Naive thymus-derived CD4-positive, alpha-beta T cell (primary cell): ENCODE results near the gene DGCR8. TPM values are rescaled to one million over a fixed set of nuclear protein-coding genes. Genes with fewer than 3 reads are reported as not detected.
A peak's percentile ranks its signal among the peaks of the same experiment; 100 is the strongest.

Experiments
- ATAC-seq: fragments of 150-1000 bp; cut with Tn5 transposase; 2 replicates; pipeline ENCODE4 v1.10.0; 2021; ENCODE audit warnings: mild to moderate bottlenecking, moderate library complexity
- CTCF ChIA-PET: fragments of 350-600 bp; sonication (Branson Sonifier 250); formaldehyde crosslinking; loops from one replicate; lab custom pipeline; 2021; ENCODE audit warnings: antibody characterized with exemption; lab: Charles Lee
- POLR2A ChIA-PET: fragments of 350-600 bp; sonication (Branson Sonifier 250); formaldehyde crosslinking; loops from one replicate; lab custom pipeline; 2021; ENCODE audit warnings: antibody characterized with exemption, inconsistent platforms; lab: Charles Lee
- DNase-seq, 9 donors: peaks; one replicate each; pipeline versions ENCODE4 v3.0.0 to v3.0.0-alpha.2; 2020 to 2022; ENCODE audit warnings: mixed read lengths in 1 of 9
- H3K27ac ChIP-seq: one replicate; pipeline ENCODE4 v1.7.0; 2013; ENCODE audit warnings: mild to moderate bottlenecking, low read depth, low read length, moderate library complexity
- H3K27me3 ChIP-seq, 2 donors: one replicate each; pipeline ENCODE4 v1.7.0; 2013; ENCODE audit warnings: low read length in 2 of 2, mild to moderate bottlenecking in 2 of 2, moderate library complexity in 2 of 2; ENCODE audit not compliant: control insufficient read depth in 2 of 2, insufficient read depth in 2 of 2
- H3K36me3 ChIP-seq, 3 experiments: 1 replicate in 2 of 3; 2 replicates in 1 of 3; pipeline ENCODE4 v1.7.0; 2013; ENCODE audit warnings: low read length in 3 of 3, mild to moderate bottlenecking in 3 of 3, moderate library complexity in 1 of 3; ENCODE audit not compliant: insufficient read depth in 3 of 3, control insufficient read depth in 2 of 3
- H3K4me1 ChIP-seq, 2 donors: one replicate each; pipeline ENCODE4 v1.7.0; 2013; ENCODE audit warnings: low read length in 2 of 2, mild to moderate bottlenecking in 2 of 2, moderate library complexity in 1 of 2; ENCODE audit not compliant: control insufficient read depth in 2 of 2, insufficient read depth in 2 of 2
- H3K4me3 ChIP-seq: 2 replicates; pipeline ENCODE4 v1.7.0; 2013; ENCODE audit warnings: mild to moderate bottlenecking, low read length
- H3K9me3 ChIP-seq, 3 experiments: 1 replicate in 2 of 3; 2 replicates in 1 of 3; pipeline ENCODE4 v1.7.0; 2013; ENCODE audit warnings: low read length in 3 of 3; ENCODE audit not compliant: control insufficient read depth in 2 of 3
- H3K27ac Mint-ChIP-seq, 9 donors: one replicate each; pipeline ENCODE4 v1.8.0; 2020 to 2022; ENCODE audit warnings: mixed read lengths in 9 of 9, mild to moderate bottlenecking in 8 of 9, moderate library complexity in 5 of 9, inconsistent platforms in 2 of 9
- H3K27me3 Mint-ChIP-seq, 5 donors: one replicate each; pipeline ENCODE4 v1.8.0; 2021 to 2022; ENCODE audit warnings: mixed read lengths in 5 of 5, mild to moderate bottlenecking in 1 of 5
- H3K36me3 Mint-ChIP-seq, 5 donors: one replicate each; pipeline ENCODE4 v1.8.0; 2020 to 2022; ENCODE audit warnings: mixed read lengths in 5 of 5, mild to moderate bottlenecking in 3 of 5, inconsistent platforms in 1 of 5
- H3K4me1 Mint-ChIP-seq, 7 donors: one replicate each; pipeline ENCODE4 v1.8.0; 2020 to 2022; ENCODE audit warnings: mixed read lengths in 7 of 7, mild to moderate bottlenecking in 3 of 7, inconsistent platforms in 1 of 7
- H3K4me3 Mint-ChIP-seq, 10 donors: one replicate each; pipeline ENCODE4 v1.8.0; 2020 to 2022; ENCODE audit warnings: mild to moderate bottlenecking in 10 of 10, mixed read lengths in 10 of 10, moderate library complexity in 6 of 10, inconsistent platforms in 2 of 10
- H3K9me3 Mint-ChIP-seq, 11 donors: one replicate each; pipeline ENCODE4 v1.8.0; 2020 to 2022; ENCODE audit warnings: mixed read lengths in 11 of 11, mild to moderate bottlenecking in 4 of 11, inconsistent platforms in 1 of 11, moderate library complexity in 1 of 11
- intact Hi-C, 2 donors: fragments of 100-400 bp; cut with micrococcal nuclease; formaldehyde crosslinking; loops; one replicate each; pipeline ENCODE4 v1.15.1; 2023
- polyA plus RNA-seq, 2 donors: library from polyadenylated mRNA; unstranded; fragments of 300-500 nt; fragmentation: Illumina TruSeq; gene quantifications; one replicate each; pipeline ENCODE4 v1.2.3, GENCODE V29; 2021
- total RNA-seq, 6 experiments: library from RNA in 5 of 6; stranded (reverse) in 5 of 6; gene quantifications; 1 replicate in 5 of 6; 2 replicates in 1 of 6; pipeline ENCODE4 v1.2.3 and lab custom pipeline; 2021 to 2026

The DGCR8 gene
- total and polyA plus RNA-seq, 7 experiments from 2014 or later = 4.1 to 63.6 (median 37.4) TPM

DNA sequence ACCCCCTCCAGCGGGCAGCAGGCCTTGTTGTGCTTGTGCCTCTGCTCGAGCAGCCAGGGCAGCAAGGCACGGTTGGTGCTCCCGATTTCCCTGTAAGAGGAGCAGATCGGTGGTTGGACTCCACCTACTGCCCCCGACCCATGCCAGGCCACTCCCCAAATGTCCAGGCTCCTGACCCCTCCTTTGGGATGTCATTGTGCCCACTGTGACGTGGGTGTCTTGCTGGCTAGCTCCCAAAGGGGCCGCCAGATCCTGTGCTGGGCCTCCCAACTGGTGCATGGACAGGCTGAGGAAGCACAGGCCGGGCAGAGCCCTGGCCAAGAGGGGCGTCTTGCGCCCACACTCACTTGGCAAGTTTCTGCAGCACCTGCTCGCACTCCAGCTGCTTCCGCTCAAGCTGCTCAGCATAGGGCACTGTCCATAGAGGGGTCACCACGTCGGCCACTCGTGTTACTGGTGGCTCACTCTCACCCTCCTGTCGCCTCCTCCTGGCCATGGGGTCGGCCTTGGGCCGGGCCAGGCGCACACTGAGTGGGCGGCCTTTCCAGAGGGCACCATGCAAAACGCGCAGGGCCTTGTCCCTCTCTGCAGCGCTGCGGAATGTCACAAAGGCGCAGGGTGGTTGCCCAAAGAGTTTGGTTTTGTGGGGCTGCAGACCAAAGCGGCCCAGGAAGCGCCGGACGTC lies 35.8 kb downstream of the DGCR8 start, which contains the start of gene RANBP1:
RANBP1 (plus strand) TSS at position 414 of the 685 bp plus-strand sequence; CDS start at position 495, 81 bp downstream.
- no peaks in the 10 kb centered on the region for H3K9me3 Mint-ChIP-seq
- H3K27me3 Mint-ChIP-seq = peaks cover 0 to 2% (median 0%) of the 10 kb centered on the region in 5 donors
- H3K9me3 ChIP-seq = no peaks in the 10 kb centered on the region
- peak within 1 kb of the TSS; percentile 96 for H3K4me3 ChIP-seq
- peaks cover 25 to 46% (median 37%) of the 10 kb centered on the region in 7 donors for H3K4me1 Mint-ChIP-seq
- DNase-seq = no peak
- H3K36me3 Mint-ChIP-seq = peaks cover 0 to 21% (median 0%) of the 10 kb centered on the region in 5 donors
- peaks cover 12 to 67% (median 13%) of the 10 kb centered on the region in 3 experiments for H3K36me3 ChIP-seq
- peak within 1 kb of the TSS; percentile 96 for H3K27ac ChIP-seq
- ATAC-seq = no peak
- peak within 1 kb of the TSS; percentile 72 to 98 (median 90) for H3K4me3 Mint-ChIP-seq
- H3K27me3 ChIP-seq = no peaks in the 10 kb centered on the region
- ChIA-PET POLR2A (interaction anchor here (0.8 to 2.7 kb wide), 7 partner anchors 9 to 127 kb away, joined by 3 to 10 read pairs (median 4); partner anchors contain the start of genes TANGO2 and ZDHHC8), CTCF (interaction anchor here (0.9 to 1.1 kb wide), 2 partner anchors 14 to 30 kb away, joined by 3 read pairs; no protein-coding TSS in a partner anchor)
- intact Hi-C loops = loop anchor here (2.0 to 10.0 kb wide), 8 partner anchors 15 to 971 kb away; partner anchors contain the start of genes CRKL (in 1 of the 2), ESS2 (in 1 of the 2), MED15 (in 1 of the 2) and PI4KA (in 1 of the 2)
- H3K27ac Mint-ChIP-seq = peak within 1 kb of the TSS; percentile 80 to 97 (median 95)
- H3K4me1 ChIP-seq = peaks cover 23 to 28% of the 10 kb centered on the region in 2 donors

DNA sequence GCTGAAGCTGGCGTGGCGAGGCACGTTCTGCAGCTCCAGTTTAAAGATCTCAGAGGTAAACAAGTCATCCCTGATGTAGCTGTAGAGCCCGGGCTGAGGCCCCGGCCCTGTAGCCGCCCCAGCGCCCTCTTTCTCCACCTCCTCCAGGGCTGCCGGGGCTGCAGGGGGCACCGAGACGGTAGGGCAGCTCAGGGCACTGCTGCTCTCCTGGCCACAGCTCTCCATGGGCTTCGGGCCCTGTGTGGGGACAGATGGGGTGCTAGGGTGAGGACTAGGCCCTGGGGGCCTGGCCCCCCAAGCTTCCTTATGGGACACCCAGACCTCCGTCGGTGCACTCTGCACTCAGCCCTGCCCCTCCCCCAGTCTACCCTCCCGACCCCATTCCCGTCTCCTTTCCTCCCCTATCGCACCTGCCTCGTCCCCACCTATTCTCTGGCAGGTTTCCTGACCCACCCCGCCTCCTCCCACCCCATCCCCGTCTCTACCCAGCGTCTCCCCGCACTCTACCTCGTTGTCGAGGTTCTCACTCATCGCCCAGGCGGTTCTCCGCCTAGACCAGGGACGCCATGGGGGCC lies 36.4 kb downstream of the DGCR8 start:
- intact Hi-C loops = loop anchor here (2.0 to 10.0 kb wide), 8 partner anchors 16 to 972 kb away; partner anchors contain the start of genes CRKL (in 1 of the 2), ESS2 (in 1 of the 2), MED15 (in 1 of the 2) and PI4KA (in 1 of the 2)
- Mint-ChIP-seq H3K36me3 (peaks cover 0 to 21% (median 0%) of the 10 kb centered on the region in 5 donors), H3K27me3 (peaks cover 0 to 2% (median 0%) of the 10 kb centered on the region in 5 donors), H3K9me3 (no peaks in the 10 kb centered on the region), H3K4me1 (peaks cover 21 to 44% (median 39%) of the 10 kb centered on the region in 7 donors), H3K27ac (peak overlapping the region; percentile 80 to 97 (median 95)), H3K4me3 (peak overlapping the region; percentile 72 to 98 (median 90))
- DNase-seq (no peak), ATAC-seq (no peak)
- H3K27ac ChIP-seq = peak overlapping the region; percentile 96
- H3K4me1 ChIP-seq = peaks cover 23 to 28% of the 10 kb centered on the region in 2 donors
- CTCF ChIA-PET = interaction anchor here (1.1 kb wide), 1 partner anchor 13 kb away, joined by 3 read pairs; no protein-coding TSS in a partner anchor
- peaks cover 12 to 68% (median 13%) of the 10 kb centered on the region in 3 experiments for H3K36me3 ChIP-seq
- H3K27me3 ChIP-seq = no peaks in the 10 kb centered on the region
- no peaks in the 10 kb centered on the region for H3K9me3 ChIP-seq
- peak overlapping the region; percentile 96 for H3K4me3 ChIP-seq
- POLR2A ChIA-PET = interaction anchor here (0.6 to 4.2 kb wide), 10 partner anchors 10 to 174 kb away, joined by 3 to 29 read pairs (median 4); partner anchors contain the start of genes COMT, TANGO2, TXNRD2 and ZDHHC8

DNA sequence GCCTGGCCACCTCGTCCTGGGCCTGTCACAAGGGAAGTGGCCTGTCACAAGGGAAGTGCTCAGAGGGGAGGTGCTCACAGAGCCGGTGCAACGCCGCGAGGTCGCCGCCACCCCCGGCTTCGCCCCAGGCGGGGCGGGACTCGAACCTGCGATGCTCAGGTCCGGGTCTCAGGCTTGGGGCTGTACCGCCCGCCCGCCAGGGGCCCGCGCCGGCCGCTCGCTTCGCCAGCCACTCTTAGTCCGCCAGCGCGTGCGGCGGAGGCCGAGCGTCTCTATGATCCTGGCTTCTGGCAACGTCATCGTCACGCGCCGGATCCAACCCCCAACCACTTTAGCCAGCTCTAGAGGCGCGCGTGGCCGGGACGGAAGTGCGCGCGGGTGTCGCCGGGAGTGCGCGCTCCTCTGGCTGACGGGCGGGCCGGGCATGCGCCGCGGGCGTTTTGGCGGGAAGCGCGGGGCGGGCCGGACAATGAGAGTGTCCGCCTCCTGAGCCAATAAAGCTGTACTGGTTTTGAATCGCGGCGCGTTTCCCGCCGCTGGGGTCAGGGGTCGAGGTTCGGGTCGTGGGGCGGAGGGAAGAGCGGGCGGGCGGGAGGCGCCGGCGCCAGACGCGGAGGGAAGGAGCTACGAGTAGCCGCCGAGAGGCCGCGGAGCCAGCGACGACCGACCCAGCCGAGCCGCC lies 37.1 kb downstream of the DGCR8 start, which contains the start of gene TRMT2A:
TRMT2A (minus strand) TSS at position 276 of the 682 bp plus-strand sequence. CDS start 320 bp downstream, outside the sequence.
- peak within 1 kb of the TSS; percentile 96 for H3K27ac ChIP-seq
- Mint-ChIP-seq H3K27me3 (peaks cover 0 to 2% (median 0%) of the 10 kb centered on the region in 5 donors), H3K4me3 (peak within 1 kb of the TSS; percentile 72 to 98 (median 90)), H3K27ac (peak within 1 kb of the TSS; percentile 80 to 97 (median 95)), H3K36me3 (peaks cover 0 to 19% (median 0%) of the 10 kb centered on the region in 5 donors), H3K4me1 (peaks cover 20 to 48% (median 39%) of the 10 kb centered on the region in 7 donors), H3K9me3 (no peaks in the 10 kb centered on the region)
- no peaks in the 10 kb centered on the region for H3K9me3 ChIP-seq
- H3K27me3 ChIP-seq = no peaks in the 10 kb centered on the region
- ChIA-PET CTCF (interaction anchor here (1.1 kb wide), 1 partner anchor 13 kb away, joined by 3 read pairs; no protein-coding TSS in a partner anchor), POLR2A (interaction anchor here (0.6 to 4.2 kb wide), 8 partner anchors 10 to 638 kb away, joined by 3 to 29 read pairs (median 5); partner anchors contain the start of genes CDC45, COMT, TANGO2 and TXNRD2)
- ATAC-seq (peak; percentile 93), DNase-seq (peak; percentile 93 to 98 (median 97))
- peak within 1 kb of the TSS; percentile 96 for H3K4me3 ChIP-seq
- H3K4me1 ChIP-seq = peaks cover 23 to 24% of the 10 kb centered on the region in 2 donors
- peaks cover 12 to 68% (median 17%) of the 10 kb centered on the region in 3 experiments for H3K36me3 ChIP-seq
- intact Hi-C loops = loop anchor here (1.0 to 10.0 kb wide), 18 partner anchors 14 to 972 kb away; partner anchors contain the start of genes DGCR8 (in 2 of the 2), MED15 (in 2 of the 2), ZDHHC8 (in 2 of the 2) and ARVCF (in 1 of the 2)

DNA sequence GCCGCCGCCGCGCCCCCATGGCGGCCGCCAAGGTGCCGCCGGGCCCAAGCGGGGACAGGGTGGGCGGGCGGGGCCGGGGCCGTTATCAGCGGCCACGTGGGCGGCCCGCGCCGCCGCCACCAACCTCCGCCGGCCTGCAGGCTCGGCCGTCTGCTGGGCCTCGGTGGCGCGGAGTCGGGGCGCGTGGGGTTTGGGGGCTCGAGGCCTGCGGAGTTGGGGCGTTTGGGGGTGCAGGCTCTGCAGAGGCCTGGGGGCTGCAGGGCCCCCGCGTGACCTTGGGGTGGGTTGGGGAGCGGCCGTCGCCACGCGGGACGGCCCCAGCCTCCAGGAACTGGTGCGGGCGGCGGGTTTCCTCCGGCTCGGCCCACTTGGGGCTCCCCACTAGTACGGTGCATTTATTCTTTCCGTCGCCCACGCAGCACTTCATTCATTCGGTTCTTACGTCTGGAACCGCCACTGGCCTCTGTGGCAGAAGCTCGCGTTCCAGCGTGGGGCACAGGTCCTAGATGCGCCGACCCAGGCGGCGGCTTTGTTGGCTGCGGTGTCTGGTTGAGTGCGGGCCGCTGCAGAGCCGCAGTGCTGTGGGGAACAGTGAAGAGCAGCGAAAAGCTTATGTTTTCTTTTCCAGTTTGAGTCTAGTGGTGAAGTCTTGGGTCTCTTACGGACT lies 37.7 kb downstream of the DGCR8 start:
- Histone ChIP-seq H3K4me1 (peaks cover 23% of the 10 kb centered on the region in 2 donors), H3K27ac (peak overlapping the region; percentile 96), H3K36me3 (peaks cover 12 to 68% (median 17%) of the 10 kb centered on the region in 3 experiments), H3K27me3 (no peaks in the 10 kb centered on the region), H3K9me3 (no peaks in the 10 kb centered on the region), H3K4me3 (peak overlapping the region; percentile 41)
- Mint-ChIP-seq H3K9me3 (no peaks in the 10 kb centered on the region), H3K27me3 (peaks cover 0 to 2% (median 0%) of the 10 kb centered on the region in 5 donors), H3K4me3 (peak overlapping the region; percentile 72 to 92 (median 88)), H3K4me1 (peaks cover 20 to 49% (median 38%) of the 10 kb centered on the region in 7 donors), H3K27ac (peak overlapping the region; percentile 80 to 95 (median 85)), H3K36me3 (peaks cover 0 to 23% (median 0%) of the 10 kb centered on the region in 5 donors)
- ChIA-PET POLR2A (interaction anchor here (0.7 to 4.2 kb wide), 6 partner anchors 11 to 638 kb away, joined by 3 to 29 read pairs (median 6); partner anchors contain the start of genes CDC45, COMT, TANGO2 and TXNRD2), CTCF (no interaction called here)
- ATAC-seq (peak; percentile 15), DNase-seq (peak in 7 of 9 donors; percentile 42 to 83 (median 50))
- intact Hi-C loops = loop anchor here (1.0 to 10.0 kb wide), 18 partner anchors 14 to 973 kb away; partner anchors contain the start of genes DGCR8 (in 2 of the 2), MED15 (in 2 of the 2), ZDHHC8 (in 2 of the 2) and ARVCF (in 1 of the 2)
